Measurements from ENCODE around the gene UFSP2.
"Not testable (repeated sequence)": the region's sequence is repeated elsewhere in the genome, so short reads cannot be mapped to it uniquely, and the experiment has no call there.

The UFSP2 gene

DNA sequence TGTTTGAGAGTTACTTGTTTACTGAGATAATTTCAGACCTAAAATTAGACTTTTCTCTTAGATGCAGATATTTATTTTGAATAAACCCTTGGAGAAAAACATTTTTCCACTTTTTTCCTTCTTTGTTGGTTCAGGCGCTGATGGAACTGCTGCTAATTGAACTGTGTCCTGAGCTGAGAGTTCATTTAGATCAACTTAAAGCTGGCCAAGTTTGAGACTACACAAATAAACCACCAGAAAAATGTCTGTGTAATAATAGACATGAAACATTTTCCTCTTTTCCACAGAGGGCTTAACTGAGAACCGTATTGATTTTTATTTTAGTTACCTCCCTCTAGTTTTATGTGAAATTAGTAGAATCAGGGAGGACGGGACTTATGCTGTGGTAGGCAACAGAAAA, 62.5 kb downstream of the UFSP2 start:
- no peak for TF ChIP-seq TAF1 (IDR thresholded peaks at IDR 0.05; ENCODE audit: borderline replicate concordance, low read depth, low read length)
- no peak for DNase-seq (ENCODE audit: insufficient read length)
- no peak for FAIRE-seq

DNA sequence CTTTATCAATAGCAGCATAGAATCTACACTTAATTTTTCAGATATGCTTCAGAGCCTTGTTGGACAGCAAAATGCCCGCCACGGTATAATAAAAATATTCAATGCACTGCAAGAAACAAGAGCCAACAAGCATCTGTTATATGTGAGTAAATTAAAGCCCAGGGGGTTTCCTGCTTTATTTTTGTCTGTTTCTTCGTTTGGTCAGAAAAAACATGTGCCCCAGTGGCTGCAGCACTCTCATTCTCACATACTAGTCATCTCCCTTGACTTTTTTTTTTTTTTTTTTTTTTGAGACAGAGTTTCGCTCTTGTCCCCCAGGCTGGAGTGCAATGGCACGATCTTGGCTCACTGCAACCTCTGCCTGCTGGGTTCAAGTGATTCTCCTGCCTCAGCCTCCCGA, 63.2 kb downstream of the UFSP2 start:
- not testable (repeated sequence) for FAIRE-seq; DNase-seq (ENCODE audit: insufficient read length)

DNA sequence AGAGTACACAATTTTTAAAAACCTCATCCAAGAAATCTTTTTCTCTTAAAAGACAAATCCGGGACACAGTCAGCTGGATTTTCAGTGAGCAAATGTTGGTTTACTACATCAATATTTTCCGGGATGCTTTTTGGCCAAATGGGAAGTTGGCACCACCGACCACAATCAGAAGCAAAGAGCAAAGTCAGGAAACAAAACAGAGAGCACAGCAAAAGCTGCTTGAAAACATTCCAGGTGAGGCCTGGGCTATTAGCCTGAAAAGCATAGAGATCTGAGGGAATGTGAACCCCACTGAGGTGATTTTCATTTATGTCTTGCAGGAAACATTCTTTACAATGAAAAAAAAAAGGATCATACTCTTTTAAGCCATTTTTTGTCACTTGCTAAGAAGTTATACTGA, 63.9 kb downstream of the UFSP2 start:
- no peak for DNase-seq (ENCODE audit: insufficient read length)
- FAIRE-seq = peak; percentile 5
- TF ChIP-seq POLR2AphosphoS5 (IDR thresholded peaks at IDR 0.05; ENCODE audit: low read depth, low read length) = no peak
- no peak for TF ChIP-seq POLR2A (IDR thresholded peaks at IDR 0.05; ENCODE audit: low read depth, low read length)
- no peak for TF ChIP-seq TAF1 (IDR thresholded peaks at IDR 0.05; ENCODE audit: borderline replicate concordance, low read depth, low read length)

DNA sequence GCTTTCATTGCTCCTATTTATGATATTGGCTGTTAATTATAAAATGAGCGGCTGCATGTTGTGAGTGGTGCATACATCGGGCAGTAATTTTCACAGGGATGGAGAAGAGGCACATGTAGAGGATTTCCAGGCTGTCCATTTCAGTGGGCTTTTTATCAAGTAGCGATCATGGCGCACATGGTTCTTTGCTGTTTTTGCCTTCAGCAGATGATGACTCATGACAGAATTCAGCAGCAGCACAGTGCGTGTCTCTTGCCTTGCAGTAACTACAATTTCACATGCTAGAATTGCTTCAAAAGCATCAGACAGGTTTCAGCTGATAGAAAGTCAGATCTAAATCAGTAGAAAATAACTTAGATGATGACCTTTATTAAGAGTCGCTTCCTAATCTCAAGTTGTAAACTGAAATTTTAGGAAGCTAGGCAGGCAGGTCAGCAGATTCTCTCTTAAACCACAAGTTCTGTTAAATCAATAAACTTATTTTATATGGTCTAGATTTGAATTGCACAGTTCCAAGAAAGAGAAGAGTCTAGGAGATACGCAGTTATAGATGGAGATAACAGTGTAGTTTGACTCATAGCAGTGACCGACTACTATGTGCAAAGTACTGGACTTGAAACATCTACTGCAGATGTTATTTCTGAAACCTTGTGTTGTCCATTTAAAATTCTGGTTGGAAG, 65.9 kb downstream of the UFSP2 start:
- TF ChIP-seq POLR2A (IDR thresholded peaks at IDR 0.05; ENCODE audit: low read depth, low read length) (no peak), TAF1 (IDR thresholded peaks at IDR 0.05; ENCODE audit: borderline replicate concordance, low read depth, low read length) (no peak), POLR2AphosphoS5 (IDR thresholded peaks at IDR 0.05; ENCODE audit: low read depth, low read length) (no peak)
- no peak for DNase-seq (ENCODE audit: insufficient read length)
- FAIRE-seq = no peak

DNA sequence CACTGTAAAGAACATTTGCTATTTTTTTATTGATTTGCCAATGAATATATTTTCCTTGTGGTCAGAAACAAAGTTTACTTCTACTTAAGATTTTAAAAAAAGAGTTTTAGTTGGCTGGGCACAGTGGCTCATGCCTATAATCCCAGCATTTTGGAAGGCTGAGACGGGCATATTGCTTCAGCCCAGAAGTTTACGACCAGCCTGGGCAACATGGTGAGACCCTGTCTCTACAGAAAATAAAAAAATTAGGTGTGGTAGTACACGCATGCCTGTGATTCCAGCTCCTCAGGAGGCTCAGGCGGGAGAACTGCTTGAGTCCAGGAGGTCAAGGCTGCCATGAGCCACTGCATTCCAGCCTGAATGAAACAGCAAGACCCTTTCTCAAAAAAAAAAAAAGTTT, 66.8 kb downstream of the UFSP2 start:
- DNase-seq (ENCODE audit: insufficient read length) (no peak), FAIRE-seq (no peak)
- TF ChIP-seq POLR2AphosphoS5 (IDR thresholded peaks at IDR 0.05; ENCODE audit: low read depth, low read length) (no peak), TAF1 (IDR thresholded peaks at IDR 0.05; ENCODE audit: borderline replicate concordance, low read depth, low read length) (no peak), POLR2A (IDR thresholded peaks at IDR 0.05; ENCODE audit: low read depth, low read length) (no peak)

DNA sequence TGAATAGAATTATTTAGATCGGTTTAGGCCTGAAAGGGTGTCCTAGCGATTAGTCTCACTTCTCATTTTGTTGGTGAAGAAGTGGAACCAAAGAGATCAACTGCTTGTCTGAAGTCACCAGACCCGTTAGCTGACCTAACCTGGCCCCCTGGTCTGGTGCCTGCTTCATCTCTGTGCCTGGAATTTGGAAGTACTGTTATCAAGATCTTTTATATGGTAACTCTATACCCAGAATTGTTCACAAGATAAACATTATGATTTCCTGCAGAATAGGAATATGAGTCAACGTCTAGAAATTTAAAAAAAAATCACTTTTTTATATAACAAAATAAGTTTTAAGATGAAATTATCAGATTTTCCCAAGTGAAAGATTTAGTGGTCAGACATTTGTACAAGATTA, 67.2 kb downstream of the UFSP2 start:
- TF ChIP-seq POLR2AphosphoS5 (IDR thresholded peaks at IDR 0.05; ENCODE audit: low read depth, low read length) = no peak
- TF ChIP-seq POLR2A (IDR thresholded peaks at IDR 0.05; ENCODE audit: low read depth, low read length) = no peak
- no peak for TF ChIP-seq TAF1 (IDR thresholded peaks at IDR 0.05; ENCODE audit: borderline replicate concordance, low read depth, low read length)
- no peak for FAIRE-seq

DNA sequence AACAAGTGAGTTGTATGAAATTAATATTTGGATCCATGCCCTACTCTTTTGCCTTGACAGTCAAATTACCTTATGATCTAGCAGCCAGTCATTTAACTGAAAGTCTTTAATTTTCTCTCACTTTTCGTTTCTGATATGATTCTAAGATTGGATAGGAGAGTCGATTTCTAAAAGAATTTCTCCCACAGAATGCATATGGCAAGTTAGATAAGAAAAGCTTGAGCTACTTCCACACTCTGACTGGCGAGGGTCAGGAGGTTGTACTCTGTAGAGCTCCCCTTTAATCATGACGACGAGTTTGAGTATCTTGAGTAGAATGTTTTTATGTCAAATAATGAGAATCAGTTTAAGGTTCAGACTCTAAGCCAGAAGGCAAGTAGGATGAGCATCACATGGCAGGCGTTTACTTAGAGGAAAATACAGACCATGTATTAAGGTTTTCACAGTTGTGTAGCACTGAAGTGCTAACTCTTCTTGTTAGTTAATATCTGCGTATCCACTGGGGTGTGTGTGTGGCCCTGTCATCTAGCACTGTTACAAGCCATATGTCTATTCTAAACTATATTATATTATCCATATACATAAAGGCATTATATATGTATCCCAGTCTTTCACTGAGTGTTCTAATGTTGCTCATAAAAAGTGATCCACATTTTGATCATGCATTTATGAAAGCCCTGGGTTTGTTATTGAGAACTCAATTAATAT, 67.9 kb downstream of the UFSP2 start:
- no peak for TF ChIP-seq POLR2A (IDR thresholded peaks at IDR 0.05; ENCODE audit: low read depth, low read length)
- TF ChIP-seq TAF1 (IDR thresholded peaks at IDR 0.05; ENCODE audit: borderline replicate concordance, low read depth, low read length) = no peak
- no peak for TF ChIP-seq POLR2AphosphoS5 (IDR thresholded peaks at IDR 0.05; ENCODE audit: low read depth, low read length)
- FAIRE-seq (no peak), DNase-seq (ENCODE audit: insufficient read length) (no peak)

More for the DNA sequence above, 67.2 kb downstream of the UFSP2 start:
- no peak for DNase-seq (ENCODE audit: insufficient read length)

DNA sequence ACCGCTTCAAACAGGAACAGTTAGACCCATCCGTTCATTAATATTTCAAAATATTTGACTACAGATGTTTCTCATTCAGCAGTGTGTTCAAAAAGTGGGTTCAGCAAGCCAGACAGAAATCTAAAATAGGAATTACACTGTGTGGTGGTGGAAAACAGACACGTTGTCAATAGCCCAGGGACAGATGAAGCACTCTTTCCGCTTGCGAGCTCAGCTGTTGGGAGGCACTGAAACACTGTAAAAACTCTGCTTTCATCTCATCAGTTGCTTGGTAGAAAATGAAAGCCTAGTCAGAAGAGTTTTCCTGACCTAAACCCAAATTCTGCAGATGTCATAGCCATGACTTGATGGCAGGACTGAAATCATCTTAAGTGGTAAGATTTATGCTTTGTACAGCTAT, 68.6 kb downstream of the UFSP2 start:
- FAIRE-seq = no peak
- no peak for DNase-seq (ENCODE audit: insufficient read length)
- TF ChIP-seq POLR2AphosphoS5 (IDR thresholded peaks at IDR 0.05; ENCODE audit: low read depth, low read length) (no peak), TAF1 (IDR thresholded peaks at IDR 0.05; ENCODE audit: borderline replicate concordance, low read depth, low read length) (no peak), POLR2A (IDR thresholded peaks at IDR 0.05; ENCODE audit: low read depth, low read length) (no peak)

DNA sequence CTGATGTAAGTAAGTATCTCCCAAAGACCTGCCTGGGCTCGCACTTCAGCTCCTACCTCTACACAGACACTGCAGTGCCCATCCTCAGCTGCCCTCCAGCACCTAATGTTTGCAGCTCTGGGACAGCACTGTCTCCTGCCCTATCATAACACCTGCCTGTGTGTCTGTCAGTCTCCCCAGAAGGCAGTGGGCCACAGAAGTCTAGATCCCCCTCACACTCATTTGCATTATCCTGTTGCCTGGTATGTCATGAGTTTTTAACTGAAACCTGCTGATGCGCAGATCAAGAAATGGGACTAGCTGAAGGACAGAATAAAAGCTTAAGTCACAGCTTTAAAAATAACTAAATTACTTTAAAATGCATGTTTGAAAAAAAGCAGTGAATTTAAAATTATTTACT, 73.0 kb downstream of the UFSP2 start:
- FAIRE-seq = no peak

DNA sequence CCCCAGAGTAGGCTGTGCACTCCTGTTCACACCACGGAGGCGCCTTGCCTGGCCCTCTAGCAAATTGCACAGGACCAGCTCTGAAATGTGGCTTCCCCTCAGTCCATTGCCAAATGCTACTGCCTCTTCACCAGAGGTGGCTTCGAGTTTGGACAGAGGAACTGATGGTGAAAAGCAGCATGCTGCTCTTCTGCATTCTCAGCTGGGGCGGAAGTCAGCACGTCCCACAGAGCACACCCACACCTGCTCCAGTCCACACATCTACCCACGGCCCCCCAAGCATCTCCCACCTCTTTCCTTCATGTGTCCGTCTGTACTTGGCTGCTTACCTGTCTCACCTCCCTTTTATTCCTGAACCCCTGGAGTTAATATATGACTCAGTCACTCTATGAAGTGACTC, 73.6 kb downstream of the UFSP2 start:
- TF ChIP-seq POLR2A (IDR thresholded peaks at IDR 0.05; ENCODE audit: low read depth, low read length) = no peak
- no peak for TF ChIP-seq POLR2AphosphoS5 (IDR thresholded peaks at IDR 0.05; ENCODE audit: low read depth, low read length)
- no peak for TF ChIP-seq TAF1 (IDR thresholded peaks at IDR 0.05; ENCODE audit: borderline replicate concordance, low read depth, low read length)
- DNase-seq (ENCODE audit: insufficient read length) (no peak), FAIRE-seq (no peak)

More for the DNA sequence above, 73.0 kb downstream of the UFSP2 start:
- TF ChIP-seq POLR2AphosphoS5 (IDR thresholded peaks at IDR 0.05; ENCODE audit: low read depth, low read length) (no peak), TAF1 (IDR thresholded peaks at IDR 0.05; ENCODE audit: borderline replicate concordance, low read depth, low read length) (no peak), POLR2A (IDR thresholded peaks at IDR 0.05; ENCODE audit: low read depth, low read length) (no peak)
- no peak for DNase-seq (ENCODE audit: insufficient read length)

DNA sequence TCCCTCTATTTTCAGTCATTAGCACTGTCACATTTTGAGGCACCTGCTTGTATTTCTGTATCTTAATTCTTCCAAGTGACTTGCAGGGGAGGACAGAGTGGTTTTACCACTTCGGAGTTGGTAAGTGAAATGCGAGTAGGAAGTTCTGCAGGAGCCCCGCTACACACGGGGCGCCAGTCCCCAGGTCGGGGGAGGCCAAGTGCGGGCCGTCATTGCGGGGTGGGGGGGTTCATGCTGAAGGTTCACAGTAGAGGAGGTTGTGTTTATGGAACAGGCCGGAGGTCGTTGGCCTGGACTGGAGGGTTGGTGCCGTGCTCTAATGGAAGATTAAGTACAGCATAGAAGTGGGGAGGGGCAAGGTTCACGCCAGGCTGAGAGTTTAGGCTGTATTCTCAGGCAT, 74.1 kb downstream of the UFSP2 start:
- FAIRE-seq (no peak), DNase-seq (ENCODE audit: insufficient read length) (no peak)
- TF ChIP-seq POLR2A (IDR thresholded peaks at IDR 0.05; ENCODE audit: low read depth, low read length) = 0 out of 2 replicates have a peak, but pooled peaks have one; percentile 13
- TF ChIP-seq POLR2AphosphoS5 (IDR thresholded peaks at IDR 0.05; ENCODE audit: low read depth, low read length) = no peak

Measured in GM12892 (cell line).